ENCODE measurements around the gene TMEM242.
A peak's percentile ranks its signal among the peaks of the same experiment; 100 is the strongest.
"Not testable (repeated sequence)": the region's sequence is repeated elsewhere in the genome, so short reads cannot be mapped to it uniquely, and the experiment has no call there.

TMEM242 gene

GRCh38 chr6:157323255-157323965 lies at the start of gene TMEM242:
TSS of gene TMEM242 (minus strand) at chr6:157323519. CDS start at chr6:157323499, 20 bp downstream.
- H3K27ac Mint-ChIP-seq = peak within 1 kb of the TSS; percentile 95
- DNase-seq = peak; percentile 98
- H3K4me3 Mint-ChIP-seq = peak within 1 kb of the TSS; percentile 99
- H3K36me3 Mint-ChIP-seq (ENCODE audit: low read depth) = peaks cover 31% of the 10 kb centered on the region
- H3K27me3 Mint-ChIP-seq = peaks cover 34% of the 10 kb centered on the region
- H3K4me1 Mint-ChIP-seq (ENCODE audit: low read depth) = peaks cover 39% of the 10 kb centered on the region
- no peaks in the 10 kb centered on the region for H3K9me3 Mint-ChIP-seq

GRCh38 chr6:157372501-157373280 lies 49.4 kb upstream of the TMEM242 start:
- H3K9me3 Mint-ChIP-seq = no peaks in the 10 kb centered on the region
- H3K36me3 Mint-ChIP-seq (ENCODE audit: low read depth) = no peaks in the 10 kb centered on the region
- no peak for DNase-seq
- H3K4me1 Mint-ChIP-seq (ENCODE audit: low read depth) = peaks cover 37% of the 10 kb centered on the region
- peaks cover 35% of the 10 kb centered on the region for H3K27me3 Mint-ChIP-seq
- no peak overlapping the region for H3K27ac Mint-ChIP-seq
- H3K4me3 Mint-ChIP-seq = no peak overlapping the region

GRCh38 chr6:157370755-157371154 lies 47.4 kb upstream of the TMEM242 start:
- H3K9me3 Mint-ChIP-seq = no peaks in the 10 kb centered on the region
- peaks cover 25% of the 10 kb centered on the region for H3K4me1 Mint-ChIP-seq (ENCODE audit: low read depth)

GRCh38 chr6:157368359-157369049 lies 45.2 kb upstream of the TMEM242 start:
- H3K36me3 Mint-ChIP-seq (ENCODE audit: low read depth) = no peaks in the 10 kb centered on the region
- H3K4me3 Mint-ChIP-seq = no peak overlapping the region
- peaks cover 20% of the 10 kb centered on the region for H3K4me1 Mint-ChIP-seq (ENCODE audit: low read depth)
- peaks cover 51% of the 10 kb centered on the region for H3K27me3 Mint-ChIP-seq
- no peak for DNase-seq
- no peaks in the 10 kb centered on the region for H3K9me3 Mint-ChIP-seq
- H3K27ac Mint-ChIP-seq = no peak overlapping the region

More at GRCh38 chr6:157370755-157371154, 47.4 kb upstream of the TMEM242 start:
- Mint-ChIP-seq H3K27ac (no peak overlapping the region), H3K36me3 (ENCODE audit: low read depth) (no peaks in the 10 kb centered on the region), H3K4me3 (no peak overlapping the region), H3K27me3 (peaks cover 44% of the 10 kb centered on the region)
- DNase-seq = no peak

- H3K4me1 Mint-ChIP-seq (ENCODE audit: low read depth) = peaks cover 20% of the 10 kb centered on the region
- H3K9me3 Mint-ChIP-seq = no peaks in the 10 kb centered on the region
- no peak overlapping the region for H3K4me3 Mint-ChIP-seq
- H3K27me3 Mint-ChIP-seq = peaks cover 37% of the 10 kb centered on the region
- no peak for DNase-seq
- no peaks in the 10 kb centered on the region for H3K36me3 Mint-ChIP-seq (ENCODE audit: low read depth)
- no peak overlapping the region for H3K27ac Mint-ChIP-seq
Observed at GRCh38 chr6:157366648-157367047, 43.3 kb upstream of the TMEM242 start.

GRCh38 chr6:157364705-157365104 lies 41.4 kb upstream of the TMEM242 start:
- no peaks in the 10 kb centered on the region for H3K9me3 Mint-ChIP-seq
- peaks cover 37% of the 10 kb centered on the region for H3K27me3 Mint-ChIP-seq
- DNase-seq = no peak
- no peaks in the 10 kb centered on the region for H3K36me3 Mint-ChIP-seq (ENCODE audit: low read depth)
- H3K27ac Mint-ChIP-seq = no peak overlapping the region
- no peak overlapping the region for H3K4me3 Mint-ChIP-seq
- H3K4me1 Mint-ChIP-seq (ENCODE audit: low read depth) = peaks cover 16% of the 10 kb centered on the region

GRCh38 chr6:157361886-157362285 lies 38.6 kb upstream of the TMEM242 start:
- peaks cover 41% of the 10 kb centered on the region for H3K27me3 Mint-ChIP-seq
- no peaks in the 10 kb centered on the region for H3K9me3 Mint-ChIP-seq
- no peak for DNase-seq
- H3K4me3 Mint-ChIP-seq = no peak overlapping the region
- H3K4me1 Mint-ChIP-seq (ENCODE audit: low read depth) = no peaks in the 10 kb centered on the region
- H3K36me3 Mint-ChIP-seq (ENCODE audit: low read depth) = no peaks in the 10 kb centered on the region
- no peak overlapping the region for H3K27ac Mint-ChIP-seq

- no peaks in the 10 kb centered on the region for H3K36me3 Mint-ChIP-seq (ENCODE audit: low read depth)
- H3K9me3 Mint-ChIP-seq = no peaks in the 10 kb centered on the region
- DNase-seq = no peak
- H3K27ac Mint-ChIP-seq = no peak overlapping the region
- no peak overlapping the region for H3K4me3 Mint-ChIP-seq
- no peaks in the 10 kb centered on the region for H3K4me1 Mint-ChIP-seq (ENCODE audit: low read depth)
- H3K27me3 Mint-ChIP-seq = peaks cover 36% of the 10 kb centered on the region
Observed at GRCh38 chr6:157358287-157358686, 35.0 kb upstream of the TMEM242 start.

- Mint-ChIP-seq H3K4me3 (no peak overlapping the region), H3K4me1 (ENCODE audit: low read depth) (no peaks in the 10 kb centered on the region), H3K36me3 (ENCODE audit: low read depth) (no peaks in the 10 kb centered on the region), H3K27me3 (peaks cover 37% of the 10 kb centered on the region), H3K27ac (no peak overlapping the region), H3K9me3 (no peaks in the 10 kb centered on the region)
- no peak for DNase-seq
Observed at GRCh38 chr6:157346373-157346772, 23.1 kb upstream of the TMEM242 start.

GRCh38 chr6:157343732-157344131 lies 20.4 kb upstream of the TMEM242 start:
- H3K9me3 Mint-ChIP-seq = no peaks in the 10 kb centered on the region
- no peaks in the 10 kb centered on the region for H3K36me3 Mint-ChIP-seq (ENCODE audit: low read depth)
- no peak for DNase-seq
- no peak overlapping the region for H3K27ac Mint-ChIP-seq
- peaks cover 62% of the 10 kb centered on the region for H3K27me3 Mint-ChIP-seq
- no peaks in the 10 kb centered on the region for H3K4me1 Mint-ChIP-seq (ENCODE audit: low read depth)
- H3K4me3 Mint-ChIP-seq = no peak overlapping the region

GRCh38 chr6:157339432-157339831 lies 16.1 kb upstream of the TMEM242 start:
- Mint-ChIP-seq H3K27ac (no peak overlapping the region), H3K4me3 (no peak overlapping the region), H3K9me3 (no peaks in the 10 kb centered on the region), H3K36me3 (ENCODE audit: low read depth) (no peaks in the 10 kb centered on the region), H3K4me1 (ENCODE audit: low read depth) (no peaks in the 10 kb centered on the region), H3K27me3 (peaks cover 66% of the 10 kb centered on the region)
- no peak for DNase-seq

GRCh38 chr6:157337751-157338150 lies 14.4 kb upstream of the TMEM242 start:
- Mint-ChIP-seq H3K9me3 (no peaks in the 10 kb centered on the region), H3K27ac (no peak overlapping the region), H3K36me3 (ENCODE audit: low read depth) (no peaks in the 10 kb centered on the region), H3K4me1 (ENCODE audit: low read depth) (no peaks in the 10 kb centered on the region), H3K27me3 (peaks cover 76% of the 10 kb centered on the region), H3K4me3 (no peak overlapping the region)
- no peak for DNase-seq

GRCh38 chr6:157337276-157337675 lies 14.0 kb upstream of the TMEM242 start:
- not testable (repeated sequence) for H3K4me3 Mint-ChIP-seq; H3K4me1 Mint-ChIP-seq (ENCODE audit: low read depth); DNase-seq; H3K27ac Mint-ChIP-seq; H3K36me3 Mint-ChIP-seq (ENCODE audit: low read depth); H3K9me3 Mint-ChIP-seq
- H3K27me3 Mint-ChIP-seq = peaks cover 76% of the 10 kb centered on the region

GRCh38 chr6:157335829-157336228 lies 12.5 kb upstream of the TMEM242 start:
- DNase-seq = no peak
- Mint-ChIP-seq H3K9me3 (no peaks in the 10 kb centered on the region), H3K4me3 (no peak overlapping the region), H3K27me3 (peaks cover 65% of the 10 kb centered on the region), H3K36me3 (ENCODE audit: low read depth) (no peaks in the 10 kb centered on the region), H3K27ac (no peak overlapping the region), H3K4me1 (ENCODE audit: low read depth) (no peaks in the 10 kb centered on the region)

GRCh38 chr6:157333956-157334355 lies 10.6 kb upstream of the TMEM242 start:
- no peak for DNase-seq
- Mint-ChIP-seq H3K4me1 (ENCODE audit: low read depth) (no peaks in the 10 kb centered on the region), H3K36me3 (ENCODE audit: low read depth) (no peaks in the 10 kb centered on the region), H3K27me3 (peaks cover 46% of the 10 kb centered on the region), H3K9me3 (no peaks in the 10 kb centered on the region), H3K4me3 (no peak overlapping the region), H3K27ac (no peak overlapping the region)

Data from activated T-cell treated with anti-CD3 and anti-CD28 coated beads, Interleukin-2, amount 50 U/mL, for 24 hours (primary cell).